OCI-LY3 (cell line): ENCODE measurements around the gene BCL7C.

Experiments
- H2AFZ ChIP-seq: fragments of 200-600, 300-600 bp; shearing (Covaris generic); 2 replicates; pipeline ENCODE4 v1.6.0; 2014; ENCODE audit warnings: antibody characterized with exemption, low read depth, low read length
- H3K27ac ChIP-seq: fragments of 200-600, 300-600 bp; sonication (generic); 2 replicates; pipeline ENCODE4 v1.5.1; 2014; ENCODE audit warnings: mild to moderate bottlenecking, low read length, moderate library complexity, mixed read lengths
- H3K27me3 ChIP-seq: fragments of 200-600, 300-600 bp; sonication (generic); 2 replicates; pipeline ENCODE4 v1.6.1; 2014; ENCODE audit warnings: low read depth, low read length, mixed read lengths
- H3K36me3 ChIP-seq: fragments of 200-600, 300-600 bp; sonication (generic); replicated peaks from 2 replicates; pipeline ENCODE3; 2014; ENCODE audit warnings: low read depth, low read length, mixed read lengths
- H3K4me1 ChIP-seq: fragments of 300-600, 200-600 bp; sonication (generic); 2 replicates; pipeline ENCODE4 v1.6.1; 2014; ENCODE audit warnings: low read length, mixed read lengths
- H3K4me2 ChIP-seq: fragments of 200-600, 300-600 bp; sonication (generic); 2 replicates; pipeline ENCODE4 v1.6.1; 2014; ENCODE audit warnings: low read length, mixed read lengths
- H3K4me3 ChIP-seq: fragments of 300-600, 200-600 bp; sonication (generic); 2 replicates; pipeline ENCODE4 v1.5.1; 2014; ENCODE audit warnings: antibody characterized with exemption, mild to moderate bottlenecking, low read length, moderate library complexity
- H3K79me2 ChIP-seq: fragments of 300-600, 200-600 bp; shearing (Covaris generic); 2 replicates; pipeline ENCODE4 v1.6.1; 2014; ENCODE audit warnings: mild to moderate bottlenecking, low read length, mixed read lengths
- H3K9ac ChIP-seq: fragments of 300-600, 200-600 bp; shearing (Covaris generic); 2 replicates; pipeline ENCODE4 v1.6.0; 2014; ENCODE audit warnings: mild to moderate bottlenecking, low read length, moderate library complexity
- H3K9me3 ChIP-seq: fragments of 200-600, 300-600 bp; shearing (Covaris generic); 2 replicates; pipeline ENCODE4 v1.6.1; 2014; ENCODE audit warnings: low read length, mixed read lengths; ENCODE audit not compliant: insufficient read depth
- H4K20me1 ChIP-seq: fragments of 200-600, 300-600 bp; sonication (generic); 2 replicates; pipeline ENCODE4 v1.6.1; 2016; ENCODE audit warnings: low read length, mixed read lengths; ENCODE audit not compliant: insufficient read depth
- EZH2phosphoT487 ChIP-seq: fragments of 200-600 bp; shearing (Covaris generic); IDR thresholded peaks from 2 replicates; pipeline ENCODE4 v1.6.1; 2018; ENCODE audit warnings: antibody characterized with exemption, mixed run types, low read depth
- TF ChIP-seq, protein P1 (sequence below): fragments of 200-600, 300-600 bp; sonication (generic); IDR thresholded peaks from 2 replicates; pipeline ENCODE4 v1.5.1; 2014; ENCODE audit warnings: antibody characterized with exemption, low read length, low read depth

The BCL7C gene

DNA sequence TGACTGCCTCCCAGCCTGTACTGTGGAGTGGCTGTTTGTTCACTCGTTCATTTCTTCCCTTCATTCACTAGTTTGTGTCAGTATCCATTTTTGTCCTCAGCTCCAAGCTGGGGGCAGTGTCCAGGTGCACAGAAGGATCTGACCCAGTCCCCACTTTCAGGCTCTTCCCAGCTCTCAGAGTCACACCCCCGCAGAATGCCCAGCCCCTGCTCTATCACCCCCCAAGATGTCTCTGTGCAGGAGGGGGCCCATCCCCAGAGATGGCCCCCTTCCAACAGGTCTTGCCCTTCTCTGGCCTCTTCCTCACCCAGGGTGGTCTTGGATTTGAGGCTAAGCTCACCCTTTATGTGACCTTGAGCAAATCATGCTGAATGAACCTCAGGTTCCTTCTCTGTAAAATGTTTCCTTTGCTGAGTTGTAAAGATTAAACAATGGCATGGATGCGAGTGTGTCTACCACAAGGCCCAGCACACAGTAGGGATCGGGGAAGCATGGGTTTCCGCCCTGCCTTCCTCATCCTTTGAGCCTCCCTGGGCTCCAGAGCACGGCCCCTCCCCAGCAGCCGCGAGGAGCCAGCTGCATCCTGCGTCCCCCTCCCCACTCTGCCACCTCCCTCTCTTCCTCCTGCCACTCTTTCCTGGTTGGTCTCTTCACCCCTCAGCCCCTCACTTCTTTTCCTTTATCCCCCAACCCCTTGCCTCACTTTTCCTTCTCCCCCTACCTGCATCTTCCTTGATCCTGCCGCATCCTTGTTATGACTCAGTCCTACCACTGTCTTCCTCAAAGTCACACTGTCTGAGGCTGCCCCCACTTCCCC, 32.3 kb upstream of the BCL7C start:
- Histone ChIP-seq H3K36me3 (no peaks in the 10 kb centered on the region), H3K9me3 (no peaks in the 10 kb centered on the region), H2AFZ (no peak overlapping the region), H3K4me2 (no peak overlapping the region), H3K4me1 (peaks cover 7% of the 10 kb centered on the region), H3K79me2 (no peaks in the 10 kb centered on the region), H3K27ac (no peak overlapping the region), H4K20me1 (no peaks in the 10 kb centered on the region), H3K27me3 (no peaks in the 10 kb centered on the region), H3K9ac (no peak overlapping the region), H3K4me3 (no peak overlapping the region)
- TF ChIP-seq EZH2phosphoT487 = no peak
- TF ChIP-seq, protein P1, sequence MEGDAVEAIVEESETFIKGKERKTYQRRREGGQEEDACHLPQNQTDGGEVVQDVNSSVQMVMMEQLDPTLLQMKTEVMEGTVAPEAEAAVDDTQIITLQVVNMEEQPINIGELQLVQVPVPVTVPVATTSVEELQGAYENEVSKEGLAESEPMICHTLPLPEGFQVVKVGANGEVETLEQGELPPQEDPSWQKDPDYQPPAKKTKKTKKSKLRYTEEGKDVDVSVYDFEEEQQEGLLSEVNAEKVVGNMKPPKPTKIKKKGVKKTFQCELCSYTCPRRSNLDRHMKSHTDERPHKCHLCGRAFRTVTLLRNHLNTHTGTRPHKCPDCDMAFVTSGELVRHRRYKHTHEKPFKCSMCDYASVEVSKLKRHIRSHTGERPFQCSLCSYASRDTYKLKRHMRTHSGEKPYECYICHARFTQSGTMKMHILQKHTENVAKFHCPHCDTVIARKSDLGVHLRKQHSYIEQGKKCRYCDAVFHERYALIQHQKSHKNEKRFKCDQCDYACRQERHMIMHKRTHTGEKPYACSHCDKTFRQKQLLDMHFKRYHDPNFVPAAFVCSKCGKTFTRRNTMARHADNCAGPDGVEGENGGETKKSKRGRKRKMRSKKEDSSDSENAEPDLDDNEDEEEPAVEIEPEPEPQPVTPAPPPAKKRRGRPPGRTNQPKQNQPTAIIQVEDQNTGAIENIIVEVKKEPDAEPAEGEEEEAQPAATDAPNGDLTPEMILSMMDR = no peak

DNA sequence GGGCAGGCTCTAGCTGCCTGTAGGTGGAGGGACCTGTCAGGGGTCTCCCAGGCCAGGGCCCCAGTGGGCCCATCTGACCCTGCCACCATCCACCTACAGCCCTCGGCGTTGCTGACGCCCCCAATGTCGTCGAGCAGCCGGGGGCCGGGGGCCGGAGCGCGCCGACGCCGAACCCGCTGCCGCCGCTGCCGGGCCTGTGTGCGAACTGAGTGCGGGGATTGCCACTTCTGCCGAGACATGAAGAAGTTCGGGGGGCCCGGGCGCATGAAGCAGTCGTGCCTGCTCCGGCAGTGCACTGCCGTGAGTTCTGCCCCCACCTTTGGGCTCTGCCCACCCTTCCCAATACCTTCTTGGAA, 31.7 kb upstream of the BCL7C start:
- no peak for TF ChIP-seq EZH2phosphoT487
- TF ChIP-seq, protein P1 = no peak
- peaks cover 7% of the 10 kb centered on the region for H3K4me1 ChIP-seq
- H2AFZ ChIP-seq = no peak overlapping the region
- no peak overlapping the region for H3K4me2 ChIP-seq
- H4K20me1 ChIP-seq = no peaks in the 10 kb centered on the region
- H3K9ac ChIP-seq = no peak overlapping the region
- H3K27ac ChIP-seq = no peak overlapping the region
- H3K36me3 ChIP-seq = no peaks in the 10 kb centered on the region
- no peaks in the 10 kb centered on the region for H3K79me2 ChIP-seq
- no peaks in the 10 kb centered on the region for H3K27me3 ChIP-seq
- H3K9me3 ChIP-seq = no peaks in the 10 kb centered on the region
- H3K4me3 ChIP-seq = no peak overlapping the region

DNA sequence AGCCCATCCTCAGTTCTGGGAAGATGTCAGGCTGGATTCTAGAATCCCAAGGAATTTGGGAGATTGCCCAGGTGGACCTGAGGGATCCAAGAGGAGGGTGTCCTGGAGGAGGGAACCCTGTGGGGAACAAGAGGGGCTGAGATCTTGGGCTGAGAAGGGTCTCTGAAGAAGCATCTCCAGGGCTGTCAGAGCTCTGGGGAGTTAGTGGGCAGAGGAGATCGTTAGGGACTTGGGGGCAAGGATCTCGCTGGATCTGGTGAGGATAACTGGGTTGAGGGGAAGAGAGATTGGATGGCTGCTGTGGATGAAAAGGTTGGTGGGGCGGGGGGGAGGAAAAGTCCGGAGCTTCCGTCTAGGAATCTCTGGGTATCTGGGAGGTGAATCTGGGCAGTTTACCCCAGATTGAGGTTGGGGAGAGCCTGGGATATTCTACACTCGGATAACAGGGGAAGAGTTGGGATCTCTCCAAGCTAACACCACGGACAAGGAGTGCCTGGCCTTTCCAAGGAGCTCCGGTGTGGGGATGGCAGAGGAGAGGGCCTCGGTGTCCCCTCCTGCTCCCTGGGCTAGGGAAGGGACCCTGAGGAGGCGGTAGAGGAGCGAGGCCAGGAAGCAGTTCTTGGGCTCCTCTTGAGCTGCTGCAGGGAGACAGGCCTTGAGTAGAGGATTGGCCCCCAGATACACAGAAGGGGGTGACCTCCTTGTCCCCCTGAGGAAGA, 31.2 kb upstream of the BCL7C start:
- Histone ChIP-seq H2AFZ (no peak overlapping the region), H3K27me3 (no peaks in the 10 kb centered on the region), H3K4me1 (peaks cover 7% of the 10 kb centered on the region), H3K79me2 (no peaks in the 10 kb centered on the region), H3K4me3 (peak overlapping the region; percentile 79), H4K20me1 (no peaks in the 10 kb centered on the region), H3K9ac (peak overlapping the region; percentile 79), H3K9me3 (no peaks in the 10 kb centered on the region), H3K4me2 (peak overlapping the region; percentile 93), H3K36me3 (no peaks in the 10 kb centered on the region), H3K27ac (no peak overlapping the region)
- TF ChIP-seq, protein P1 = no peak
- TF ChIP-seq EZH2phosphoT487 = no peak
